Activated CD4-positive, alpha-beta T cell treated with anti-CD3 and anti-CD28 coated beads for 36 hours (primary cell): ENCODE results near the gene NUDT22. TPM values are rescaled to one million over a fixed set of nuclear protein-coding genes. Genes with fewer than 3 reads are reported as not detected.
"Not testable (repeated sequence)": the region's sequence is repeated elsewhere in the genome, so short reads cannot be mapped to it uniquely, and the experiment has no call there.

Experiments used
- ATAC-seq: fragments of 200-7000 bp; cut with Tn5 transposase; one replicate; pipeline ENCODE4 v1.10.0; 2021; ENCODE audit warnings: mild to moderate bottlenecking, moderate library complexity
- CTCF ChIA-PET: fragments of 350-600 bp; sonication (Branson Sonifier 250); formaldehyde crosslinking; loops from one replicate; lab custom pipeline; 2021; ENCODE audit warnings: antibody characterized with exemption; lab: Charles Lee
- POLR2A ChIA-PET: fragments of 350-600 bp; sonication (Branson Sonifier 250); formaldehyde crosslinking; loops from one replicate; lab custom pipeline; 2021; ENCODE audit warnings: antibody characterized with exemption, inconsistent platforms; lab: Charles Lee
- DNase-seq: peaks from one replicate; pipeline ENCODE4 v3.0.0-alpha.2; 2020
- H3K27ac Mint-ChIP-seq: one replicate; pipeline ENCODE4 v1.8.0; 2021; ENCODE audit warnings: mixed read lengths
- H3K27me3 Mint-ChIP-seq: one replicate; pipeline ENCODE4 v1.8.0; 2021; ENCODE audit warnings: mixed read lengths
- H3K36me3 Mint-ChIP-seq: one replicate; pipeline ENCODE4 v1.8.0; 2021; ENCODE audit warnings: low read depth, mixed read lengths
- H3K4me1 Mint-ChIP-seq: one replicate; pipeline ENCODE4 v1.8.0; 2021; ENCODE audit warnings: mixed read lengths
- H3K4me3 Mint-ChIP-seq: one replicate; pipeline ENCODE4 v1.8.0; 2021; ENCODE audit warnings: mild to moderate bottlenecking, moderate library complexity, mixed read lengths
- H3K9me3 Mint-ChIP-seq: one replicate; pipeline ENCODE4 v1.8.0; 2021; ENCODE audit warnings: low read depth, mixed read lengths
- intact Hi-C, 2 experiments: fragments of 100-400 bp; cut with DNase I in 1 of 2; cut with micrococcal nuclease in 1 of 2; formaldehyde crosslinking; loops; one replicate each; pipeline versions ENCODE4 v1.14.2 to v1.15.1; 2022 to 2024; cut with DNase I, micrococcal nuclease
- total RNA-seq, 2 experiments: library from RNA; stranded (reverse); gene quantifications; one replicate each; pipeline ENCODE4 v1.2.3, GENCODE V29; 2021

Gene NUDT22
- total RNA-seq, 2 experiments from 2014 or later: 61.8 to 74.1 TPM

GRCh38 chr11:64241491-64242374, 15.7 kb downstream of the NUDT22 start:
- Mint-ChIP-seq H3K4me1 (peaks cover 31% of the 10 kb centered on the region), H3K4me3 (peak overlapping the region; percentile 86), H3K9me3 (no peaks in the 10 kb centered on the region), H3K27ac (peak overlapping the region; percentile 99), H3K36me3 (peaks cover 48% of the 10 kb centered on the region), H3K27me3 (no peaks in the 10 kb centered on the region)
- DNase-seq (peak; percentile 49), ATAC-seq (no peak)
- CTCF ChIA-PET: interaction anchor here (0.6 to 1.7 kb wide), 10 partner anchors 8 to 1105 kb away, joined by 3 to 11 read pairs (median 4); partner anchors contain the start of genes PLCB3, PRDX5, STIP1 and TRMT112
- POLR2A ChIA-PET: interaction anchor here (0.6 to 1.2 kb wide), 8 partner anchors 15 to 560 kb away, joined by 3 to 10 read pairs (median 4); partner anchors contain the start of genes ESRRA, FERMT3, NUDT22 and TRPT1
- intact Hi-C loops: loop anchor here (1.0 to 10.0 kb wide), 21 partner anchors 11 to 1637 kb away; partner anchors contain the start of genes DNAJC4 (in 2 of the 2), ESRRA (in 2 of the 2), GPR137 (in 2 of the 2) and NUDT22 (in 2 of the 2)

- no peak for ATAC-seq
- Mint-ChIP-seq H3K27me3 (no peaks in the 10 kb centered on the region), H3K36me3 (peaks cover 33% of the 10 kb centered on the region), H3K27ac (peak overlapping the region; percentile 0), H3K4me1 (peaks cover 33% of the 10 kb centered on the region), H3K9me3 (no peaks in the 10 kb centered on the region), H3K4me3 (peak overlapping the region; percentile 86)
- CTCF ChIA-PET: interaction anchor here (0.7 to 1.5 kb wide), 4 partner anchors 28 to 61 kb away, joined by 3 to 6 read pairs (median 4); no protein-coding TSS in a partner anchor
- intact Hi-C loops: loop anchor here (5.0 to 10.0 kb wide), 3 partner anchors 36 to 1639 kb away; partner anchors contain the start of genes FERMT3 (in 1 of the 2), MTA2 (in 1 of the 2), TM7SF2 (in 1 of the 2) and ZNHIT2 (in 1 of the 2)
- POLR2A ChIA-PET: interaction anchor here (0.5 kb wide), 1 partner anchor 41 kb away, joined by 4 read pairs; no protein-coding TSS in a partner anchor
- DNase-seq: no peak
Observed at GRCh38 chr11:64243236-64243854, 17.3 kb downstream of the NUDT22 start.

- CTCF ChIA-PET: interaction anchor here (0.6 to 1.5 kb wide), 6 partner anchors 27 to 1393 kb away, joined by 3 to 6 read pairs (median 3); no protein-coding TSS in a partner anchor
- H3K9me3 Mint-ChIP-seq: no peaks in the 10 kb centered on the region
- POLR2A ChIA-PET: interaction anchor here (0.5 to 3.0 kb wide), 3 partner anchors 28 to 42 kb away, joined by 3 to 9 read pairs (median 4); no protein-coding TSS in a partner anchor
- peaks cover 33% of the 10 kb centered on the region for H3K4me1 Mint-ChIP-seq
- H3K27ac Mint-ChIP-seq: no peak overlapping the region
- ATAC-seq (no peak), DNase-seq (no peak)
- H3K4me3 Mint-ChIP-seq: peak overlapping the region; percentile 86
- H3K27me3 Mint-ChIP-seq: no peaks in the 10 kb centered on the region
- H3K36me3 Mint-ChIP-seq: peaks cover 26% of the 10 kb centered on the region
- intact Hi-C loops: loop anchor here (5.0 to 10.0 kb wide), 3 partner anchors 37 to 1639 kb away; partner anchors contain the start of genes FERMT3 (in 1 of the 2), MTA2 (in 1 of the 2), TM7SF2 (in 1 of the 2) and ZNHIT2 (in 1 of the 2)
Observed at GRCh38 chr11:64244107-64244506, 18.0 kb downstream of the NUDT22 start.

GRCh38 chr11:64244966-64245365, 18.9 kb downstream of the NUDT22 start:
- Mint-ChIP-seq H3K27me3 (no peaks in the 10 kb centered on the region), H3K9me3 (no peaks in the 10 kb centered on the region), H3K36me3 (peaks cover 23% of the 10 kb centered on the region), H3K4me1 (peaks cover 30% of the 10 kb centered on the region), H3K4me3 (peak overlapping the region; percentile 94), H3K27ac (no peak overlapping the region)
- POLR2A ChIA-PET: interaction anchor here (0.9 to 3.0 kb wide), 5 partner anchors 25 to 58 kb away, joined by 3 to 9 read pairs (median 3); partner anchors contain the start of gene FERMT3
- DNase-seq: no peak
- intact Hi-C loops: loop anchor here (1.0 to 10.0 kb wide), 4 partner anchors 38 to 1640 kb away; partner anchors contain the start of genes ESRRA (in 1 of the 2), FERMT3 (in 1 of the 2), MTA2 (in 1 of the 2) and TM7SF2 (in 1 of the 2)
- no peak for ATAC-seq
- CTCF ChIA-PET: interaction anchor here (0.6 to 1.7 kb wide), 7 partner anchors 8 to 1328 kb away, joined by 3 to 12 read pairs (median 3); no protein-coding TSS in a partner anchor

GRCh38 chr11:64245401-64245796, 19.3 kb downstream of the NUDT22 start:
- H3K27ac Mint-ChIP-seq: peak overlapping the region; percentile 92
- no peaks in the 10 kb centered on the region for H3K9me3 Mint-ChIP-seq

GRCh38 chr11:64245797-64246620, 19.9 kb downstream of the NUDT22 start:
- Mint-ChIP-seq H3K27me3 (no peaks in the 10 kb centered on the region), H3K27ac (peak overlapping the region; percentile 92), H3K4me1 (peaks cover 30% of the 10 kb centered on the region), H3K4me3 (peak overlapping the region; percentile 94), H3K36me3 (peaks cover 18% of the 10 kb centered on the region), H3K9me3 (no peaks in the 10 kb centered on the region)
- CTCF ChIA-PET: interaction anchor here (0.6 to 1.7 kb wide), 7 partner anchors 9 to 110 kb away, joined by 3 to 12 read pairs (median 5); partner anchors contain the start of gene CATSPERZ
- ATAC-seq (peak; percentile 17), DNase-seq (peak; percentile 91)
- POLR2A ChIA-PET: interaction anchor here (0.7 to 3.0 kb wide), 7 partner anchors 24 to 72 kb away, joined by 3 to 9 read pairs (median 4); partner anchors contain the start of genes FERMT3, PRDX5 and STIP1
- intact Hi-C loops: loop anchor here (1.0 to 10.0 kb wide), 8 partner anchors 20 to 1641 kb away; partner anchors contain the start of genes ESRRA (in 2 of the 2), BAD (in 1 of the 2), MTA2 (in 1 of the 2) and NUDT22 (in 1 of the 2)

More at GRCh38 chr11:64245401-64245796, 19.3 kb downstream of the NUDT22 start:
- no peaks in the 10 kb centered on the region for H3K27me3 Mint-ChIP-seq
- DNase-seq: peak; percentile 54
- ATAC-seq: no peak
- POLR2A ChIA-PET: interaction anchor here (0.9 to 3.0 kb wide), 4 partner anchors 25 to 58 kb away, joined by 3 to 9 read pairs (median 4); partner anchors contain the start of gene FERMT3
- intact Hi-C loops: loop anchor here (1.0 to 10.0 kb wide), 3 partner anchors 60 to 1641 kb away; partner anchors contain the start of genes ESRRA (in 1 of the 2), MTA2 (in 1 of the 2), TM7SF2 (in 1 of the 2) and ZNHIT2 (in 1 of the 2)
- H3K4me1 Mint-ChIP-seq: peaks cover 28% of the 10 kb centered on the region
- peaks cover 20% of the 10 kb centered on the region for H3K36me3 Mint-ChIP-seq
- CTCF ChIA-PET: interaction anchor here (0.6 to 1.7 kb wide), 6 partner anchors 9 to 1327 kb away, joined by 3 to 12 read pairs (median 4); no protein-coding TSS in a partner anchor
- peak overlapping the region; percentile 94 for H3K4me3 Mint-ChIP-seq

GRCh38 chr11:64246621-64246870, 20.5 kb downstream of the NUDT22 start:
- POLR2A ChIA-PET: interaction anchor here (0.9 to 3.0 kb wide), 3 partner anchors 25 to 71 kb away, joined by 3 to 9 read pairs (median 5); partner anchors contain the start of genes PRDX5 and STIP1
- Mint-ChIP-seq H3K4me1 (peaks cover 30% of the 10 kb centered on the region), H3K36me3 (peaks cover 18% of the 10 kb centered on the region), H3K4me3 (peak overlapping the region; percentile 79)
- ATAC-seq: peak; percentile 7
- H3K27me3 Mint-ChIP-seq, H3K9me3 Mint-ChIP-seq, DNase-seq, H3K27ac Mint-ChIP-seq: not testable (repeated sequence)
- intact Hi-C loops: loop anchor here in 1 of 2 experiments (1.0 to 10.0 kb wide), 8 partner anchors 20 to 1642 kb away; partner anchors contain the start of genes BAD, ESRRA, MTA2 and NUDT22
- CTCF ChIA-PET: interaction anchor here (1.1 to 1.7 kb wide), 3 partner anchors 10 to 109 kb away, joined by 3 to 8 read pairs (median 5); no protein-coding TSS in a partner anchor

- Mint-ChIP-seq H3K27ac (peak within 1 kb of the TSS; percentile 92), H3K36me3 (peaks cover 18% of the 10 kb centered on the region), H3K4me1 (peaks cover 34% of the 10 kb centered on the region), H3K27me3 (no peaks in the 10 kb centered on the region), H3K9me3 (no peaks in the 10 kb centered on the region), H3K4me3 (peak within 1 kb of the TSS; percentile 94)
- DNase-seq: peak; percentile 89
- POLR2A ChIA-PET: interaction anchor here (0.9 to 3.0 kb wide), 3 partner anchors 25 to 71 kb away, joined by 3 to 9 read pairs (median 5); partner anchors contain the start of genes PRDX5 and STIP1
- intact Hi-C loops: loop anchor here in 1 of 2 experiments (1.0 to 10.0 kb wide), 9 partner anchors 21 to 1642 kb away; partner anchors contain the start of genes BAD, ESRRA, MTA2 and NUDT22
- CTCF ChIA-PET: interaction anchor here (1.1 to 2.4 kb wide), 3 partner anchors 41 to 109 kb away, joined by 3 to 8 read pairs (median 7); partner anchors contain the start of gene FERMT3
- peak; percentile 54 for ATAC-seq
Observed at GRCh38 chr11:64246871-64247728, 21.0 kb downstream of the NUDT22 start, which contains the start of gene PPP1R14B. Gene PPP1R14B (minus strand): TSS chr11:64246943. CDS start chr11:64246673, 270 bp downstream.
